Panc1 (cell line): ENCODE measurements around the gene MRC2.

Source experiments
- CTCF ChIP-seq: fragments of 450-650 bp; IDR thresholded peaks from 2 replicates; pipeline ENCODE4 v1.5.1; 2017; ENCODE audit warnings: mild to moderate bottlenecking
- POLR2AphosphoS5 ChIP-seq: IDR thresholded peaks from 2 replicates; pipeline ENCODE4 v1.6.1; 2012; ENCODE audit warnings: mild to moderate bottlenecking, low read depth, low read length, moderate library complexity

- no peak for TF ChIP-seq CTCF
- no peak for TF ChIP-seq POLR2AphosphoS5
Measured at GRCh38 chr17:62650587-62650986, 23.1 kb downstream of the MRC2 start.
